GM12892 (cell line): ENCODE results near the gene COLEC12.

Source experiments
- POLR2A ChIP-seq: IDR thresholded peaks from 2 replicates; pipeline ENCODE4 v1.6.1; 2011; ENCODE audit warnings: low read depth, low read length, control low read depth
- POLR2AphosphoS5 ChIP-seq: IDR thresholded peaks from 2 replicates; pipeline ENCODE4 v1.6.1; 2011; ENCODE audit warnings: low read depth, low read length, control low read depth
- TAF1 ChIP-seq: IDR thresholded peaks from 2 replicates; pipeline ENCODE4 v1.6.1; 2011; ENCODE audit warnings: low read depth, mild to moderate bottlenecking, control low read depth, low read length, borderline replicate concordance

DNA sequence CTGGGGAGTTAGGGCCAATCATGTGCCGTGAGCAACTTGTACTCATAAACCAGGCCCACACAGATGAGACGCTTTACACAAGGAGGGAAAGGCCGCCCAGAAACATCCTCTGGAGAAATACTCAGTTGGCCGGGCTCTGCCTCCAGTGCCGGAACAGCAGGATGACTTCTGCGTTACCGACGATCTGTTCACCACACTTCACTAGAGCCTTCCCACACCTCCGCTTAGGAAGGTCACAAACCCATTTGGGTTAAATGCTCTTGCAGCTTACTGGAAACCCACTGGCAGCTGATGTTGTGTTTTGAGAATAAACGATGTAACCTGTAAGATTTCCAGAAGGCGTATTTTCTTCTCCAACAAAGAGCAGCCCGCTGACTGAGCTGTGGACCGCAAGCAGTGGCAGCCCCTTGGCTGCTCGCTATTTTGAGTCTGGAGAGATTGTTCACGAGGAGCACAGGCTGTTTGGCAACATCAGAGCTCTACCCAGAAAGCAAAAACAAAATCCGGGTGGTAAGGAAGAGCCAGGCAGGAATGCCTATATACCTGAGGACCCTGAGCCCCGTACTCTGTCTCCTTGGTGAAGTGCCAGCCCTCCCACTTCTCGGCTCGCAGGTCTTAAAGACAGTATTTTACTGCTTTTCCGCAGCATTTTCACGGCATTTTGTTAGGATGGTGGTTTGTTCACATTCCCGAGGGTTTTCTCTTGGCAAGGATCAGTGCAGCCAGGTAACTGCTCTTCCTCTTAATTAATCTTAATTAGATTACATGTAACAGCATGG is 44.0 kb downstream of the COLEC12 start:
- TF ChIP-seq POLR2AphosphoS5: no peak
- TF ChIP-seq POLR2A: no peak
- TF ChIP-seq TAF1: no peak
